ENCODE data around the gene NDUFAF4.

NDUFAF4 gene

DNA sequence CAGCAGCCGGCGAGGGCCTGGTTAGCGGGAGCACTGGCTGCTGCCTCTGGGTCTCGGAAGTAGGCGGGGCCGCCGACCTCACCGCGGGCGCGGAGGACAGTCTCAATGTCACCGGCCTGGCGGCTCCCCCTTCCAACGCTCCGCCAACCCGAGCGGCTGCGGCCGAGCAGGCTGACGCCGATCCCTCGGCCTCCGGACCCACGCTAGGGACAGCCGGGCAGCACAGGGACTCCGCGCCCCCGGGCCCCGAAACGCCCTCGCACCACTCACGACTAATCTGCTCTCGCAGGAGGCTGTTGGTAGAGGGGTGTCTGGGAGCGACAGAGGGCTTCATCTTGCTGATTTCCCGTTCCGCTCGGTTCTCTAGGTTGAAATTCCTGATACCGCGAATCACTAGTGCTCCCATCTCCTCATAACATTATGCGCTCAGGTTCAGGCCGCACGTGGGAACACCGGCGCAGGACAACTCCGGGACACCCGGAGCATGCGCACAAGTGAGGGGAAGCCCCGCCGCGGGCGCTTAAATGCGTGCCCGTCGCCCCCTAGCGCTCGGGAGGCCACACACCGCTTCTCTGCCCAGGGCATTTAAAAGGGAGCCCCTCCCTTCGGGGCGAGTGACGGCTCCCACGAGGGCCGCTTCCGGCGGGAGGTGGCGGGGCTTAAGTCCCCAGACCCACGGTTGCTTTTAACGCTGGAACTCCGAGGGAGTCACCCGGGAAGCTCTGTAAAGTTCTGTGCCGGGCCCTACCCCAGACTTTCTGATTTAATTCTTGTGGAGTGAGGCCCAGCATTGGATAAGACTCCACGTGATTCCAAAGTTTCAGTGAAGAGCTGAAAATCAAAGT, at the start of gene NDUFAF4:
TSS of gene NDUFAF4 (minus strand) at position 496 of the 845 bp plus-strand sequence. CDS start at position 406, 90 bp downstream.
- DNase-seq = peak; percentile 97

DNA sequence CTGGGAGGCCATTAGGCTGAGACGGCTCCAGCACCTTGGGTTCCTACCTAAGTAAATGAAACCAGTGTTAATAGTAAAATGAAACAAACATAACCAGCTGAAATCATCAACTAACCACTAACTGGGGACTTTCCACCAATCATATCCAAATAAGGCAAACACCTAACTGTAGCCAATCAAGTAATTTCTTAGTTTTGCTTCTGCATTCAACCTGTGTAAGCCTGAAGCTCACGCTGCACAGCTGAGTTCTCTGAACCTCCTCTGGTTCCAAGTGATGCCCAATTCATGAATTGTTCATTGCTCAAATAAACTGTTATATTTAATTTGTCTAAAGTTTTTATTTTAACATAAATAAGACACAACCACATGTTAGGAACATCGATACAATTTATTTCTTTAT, 49.4 kb upstream of the NDUFAF4 start:
- DNase-seq = no peak

GRCh38 chr6:96943555-96944215, 46.0 kb upstream of the NDUFAF4 start:
- no peak for DNase-seq

GRCh38 chr6:96942676-96943075, 45.0 kb upstream of the NDUFAF4 start:
- no peak for DNase-seq

DNA sequence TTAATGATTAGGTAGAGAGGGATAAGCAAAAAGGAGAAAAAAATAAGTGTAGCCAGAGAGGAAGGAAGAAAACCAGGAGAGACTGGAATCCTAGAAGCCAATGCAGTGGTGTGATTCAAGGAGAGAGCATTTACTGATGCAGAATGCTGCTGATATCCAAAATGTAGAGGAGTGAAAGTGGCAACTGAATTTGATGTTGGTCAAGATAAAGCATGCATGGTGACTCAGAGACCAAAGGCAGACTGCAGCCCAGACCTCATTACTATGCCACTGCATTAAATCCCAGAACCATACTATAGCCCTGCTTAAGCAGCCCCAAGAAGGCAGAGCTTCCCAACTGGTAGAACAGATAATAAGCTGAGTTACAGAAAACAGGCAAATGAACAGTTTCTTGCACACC, 42.6 kb upstream of the NDUFAF4 start:
- no peak for DNase-seq

DNA sequence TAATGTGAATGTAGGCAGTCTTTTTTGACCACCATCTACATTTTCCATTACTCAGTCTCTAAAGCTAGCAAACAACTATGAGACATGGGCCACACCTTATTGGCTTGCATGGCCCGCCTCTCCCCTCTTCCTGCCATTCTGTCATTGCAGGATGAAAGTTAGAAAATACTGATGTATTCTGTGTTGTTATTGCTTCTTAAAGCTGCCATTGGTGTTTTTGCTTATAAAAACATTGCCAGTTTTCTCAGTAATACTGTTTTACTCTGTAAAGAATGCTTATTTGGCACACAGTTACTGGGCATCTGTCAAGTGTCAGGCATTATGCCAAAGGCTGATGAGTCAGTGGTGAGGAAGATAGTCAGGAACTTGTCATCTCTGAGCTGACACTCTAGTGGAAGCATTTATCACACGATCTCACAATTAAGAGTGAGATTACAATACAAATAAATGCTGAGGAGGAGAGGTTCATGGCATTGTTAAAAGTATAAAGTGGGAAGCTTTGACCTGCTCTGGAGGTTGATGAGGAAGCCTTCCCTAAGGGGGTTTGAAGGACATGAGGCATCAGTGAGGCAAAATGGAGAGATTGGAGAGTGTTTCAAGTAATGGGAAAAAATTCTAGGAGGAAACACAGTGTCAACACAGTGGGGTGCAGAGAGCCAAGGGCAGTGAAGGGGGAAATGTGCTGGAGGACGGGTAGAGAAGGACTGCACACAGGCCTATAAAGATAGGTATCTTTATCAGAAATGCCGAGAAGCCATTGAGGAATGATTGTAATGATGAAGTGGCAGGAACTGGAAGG, 41.5 kb upstream of the NDUFAF4 start:
- DNase-seq = peak; percentile 36

GRCh38 chr6:96934087-96934486, 36.4 kb upstream of the NDUFAF4 start:
- DNase-seq = no peak

- DNase-seq = no peak
These were observed 33.5 kb upstream of the NDUFAF4 start for GRCh38 chr6:96931198-96931597.

- no peak for DNase-seq
These were observed 32.0 kb upstream of the NDUFAF4 start for GRCh38 chr6:96929741-96930140.

GRCh38 chr6:96927660-96928059, 30.0 kb upstream of the NDUFAF4 start:
- no peak for DNase-seq

- no peak for DNase-seq
These were observed 28.7 kb upstream of the NDUFAF4 start for GRCh38 chr6:96926425-96926824.

GRCh38 chr6:96925290-96925687, 27.6 kb upstream of the NDUFAF4 start:
- DNase-seq = no peak

DNA sequence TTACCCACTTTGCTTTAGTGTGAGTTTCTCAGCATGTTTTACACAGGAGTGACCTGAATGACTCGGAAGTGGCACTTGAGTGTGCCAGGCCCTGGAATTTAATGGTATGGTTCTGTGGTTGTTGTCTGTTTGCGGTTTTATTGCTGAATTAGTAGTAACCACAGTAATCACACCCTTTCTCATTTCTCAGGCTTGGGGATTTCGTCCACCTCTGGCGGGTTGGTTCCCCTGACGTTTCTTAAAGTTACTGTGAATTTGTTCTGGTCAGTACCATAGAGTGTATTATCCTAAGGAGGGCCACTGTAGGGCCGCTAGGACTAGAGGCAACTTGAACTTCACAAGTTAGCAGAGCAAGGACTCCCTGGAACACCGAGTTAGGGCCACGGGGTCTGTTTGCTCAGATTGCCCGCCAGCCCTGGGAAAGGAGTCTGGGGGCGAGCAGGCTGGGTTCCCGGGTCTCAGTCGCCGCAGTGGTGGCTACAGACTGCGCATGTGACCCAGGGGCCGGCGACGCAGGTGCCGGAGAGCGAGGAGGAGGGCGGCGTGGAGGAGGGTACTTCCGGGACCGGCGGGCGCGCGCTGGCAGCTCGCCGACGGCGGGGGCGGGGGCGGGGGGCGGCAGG, 26.3 kb upstream of the NDUFAF4 start:
- DNase-seq = no peak

- no peak for DNase-seq
These were observed 25.7 kb upstream of the NDUFAF4 start for GRCh38 chr6:96923400-96923799.

- no peak for DNase-seq
These were observed 19.4 kb upstream of the NDUFAF4 start for GRCh38 chr6:96917098-96917497.

GRCh38 chr6:96913621-96914020, 15.9 kb upstream of the NDUFAF4 start:
- no peak for DNase-seq

GRCh38 chr6:96911751-96912150, 14.1 kb upstream of the NDUFAF4 start:
- no peak for DNase-seq

GRCh38 chr6:96911171-96911570, 13.5 kb upstream of the NDUFAF4 start:
- DNase-seq = no peak

GRCh38 chr6:96909811-96910210, 12.1 kb upstream of the NDUFAF4 start:
- DNase-seq = no peak

- peak; percentile 50 for DNase-seq
These were observed 9.8 kb upstream of the NDUFAF4 start for GRCh38 chr6:96907498-96907897.

DNA sequence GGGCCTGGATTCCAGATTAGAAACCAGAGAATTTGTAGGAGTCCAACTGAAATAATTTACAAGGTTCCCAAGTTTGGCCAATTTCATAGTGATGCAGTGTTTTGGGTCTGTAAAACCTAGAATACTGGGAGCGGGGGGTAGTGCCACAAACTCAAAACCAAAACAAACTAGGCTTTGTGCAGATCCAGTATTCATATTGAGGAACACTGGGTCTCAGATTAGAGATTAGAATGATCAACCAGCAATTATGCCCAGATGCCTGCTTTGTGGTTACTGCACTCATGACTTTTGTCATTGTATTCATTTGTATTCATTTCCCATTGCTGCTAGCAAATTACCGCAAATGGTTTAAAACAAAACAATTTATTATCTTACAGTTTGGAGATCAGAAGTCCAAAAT, 3.2 kb upstream of the NDUFAF4 start:
- no peak for DNase-seq

- no peak for DNase-seq
These were observed 1.8 kb upstream of the NDUFAF4 start for GRCh38 chr6:96899451-96899998.

DNA sequence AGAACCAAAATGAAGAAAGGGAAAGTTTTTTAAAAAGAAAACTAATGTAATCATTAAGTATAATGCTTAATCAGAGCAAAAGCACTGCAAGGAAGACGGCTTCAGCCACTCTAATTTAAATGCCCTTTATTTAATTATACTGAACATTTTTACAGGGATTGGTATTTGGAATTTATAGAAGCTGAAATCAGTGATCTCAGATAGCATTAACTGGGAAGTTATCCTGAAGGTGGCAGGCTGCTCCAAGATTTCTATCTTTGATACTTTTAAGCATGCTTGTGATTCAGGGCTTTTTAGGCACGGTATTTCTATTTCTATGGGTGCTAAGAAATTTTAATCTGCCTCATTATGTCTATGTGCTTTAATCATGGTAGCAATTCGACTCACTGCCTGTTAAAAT, 1.3 kb upstream of the NDUFAF4 start:
- no peak for DNase-seq
